ENCODE measurements around the gene UST.

UST gene

DNA sequence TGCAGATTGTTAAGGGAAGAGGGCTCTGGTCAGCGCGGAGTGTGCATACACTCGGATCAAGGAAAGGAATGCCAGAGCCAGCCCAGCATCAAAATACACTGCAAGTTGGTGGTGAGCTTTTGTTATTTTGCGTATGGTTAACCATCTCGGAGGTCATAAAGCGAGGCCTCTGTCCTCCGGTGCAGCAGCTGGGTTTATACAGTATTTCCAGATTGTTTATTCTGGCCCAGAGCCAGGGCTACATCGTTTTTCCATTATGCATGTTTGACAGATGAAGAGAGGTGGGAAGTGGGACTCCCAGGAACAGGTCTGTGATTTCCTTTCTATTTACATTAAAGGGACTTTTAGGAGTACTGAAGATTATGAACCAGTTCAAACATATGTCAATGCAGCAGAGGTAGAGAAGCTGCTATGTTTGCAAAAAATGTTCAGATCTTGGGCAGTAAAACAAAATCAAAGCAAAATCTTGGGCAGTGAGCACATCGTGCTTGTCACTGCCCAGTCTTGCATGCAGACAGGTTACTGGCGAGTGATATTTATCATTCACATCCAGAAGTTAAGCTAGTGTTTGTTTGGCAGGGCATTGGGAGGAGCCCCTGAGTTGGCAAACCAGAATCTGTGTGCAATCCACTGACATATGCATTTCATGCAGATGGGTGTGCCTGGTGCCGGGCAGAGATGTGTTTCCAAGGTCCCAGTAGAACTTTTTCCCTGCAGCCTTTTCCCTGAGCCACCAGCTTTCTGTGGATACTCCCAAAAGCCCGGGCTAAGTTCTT is 314.3 kb downstream of the UST start:
- DNase-seq (ENCODE audit: low read depth in 2 of 2): no peak

DNA sequence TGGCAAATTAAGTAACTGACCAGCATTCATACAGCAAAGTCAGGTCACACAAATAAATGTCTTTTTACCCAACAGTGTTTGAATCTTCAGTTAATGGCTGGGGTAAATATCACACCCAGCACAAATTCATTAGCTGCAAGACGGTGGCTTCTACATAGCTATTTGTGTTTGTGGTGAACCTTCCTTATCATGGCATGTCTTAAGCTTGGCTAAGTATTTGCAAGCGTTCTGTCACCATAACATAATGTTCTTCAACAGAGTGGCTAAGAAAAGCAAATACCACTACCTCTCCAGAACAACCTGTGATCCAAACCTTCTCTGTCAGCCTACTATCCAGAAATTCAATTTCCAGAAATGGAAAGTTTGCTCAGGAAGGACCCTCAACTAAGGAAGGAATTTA is 315.1 kb downstream of the UST start:
- no peak for DNase-seq (ENCODE audit: low read depth in 2 of 2)

DNA sequence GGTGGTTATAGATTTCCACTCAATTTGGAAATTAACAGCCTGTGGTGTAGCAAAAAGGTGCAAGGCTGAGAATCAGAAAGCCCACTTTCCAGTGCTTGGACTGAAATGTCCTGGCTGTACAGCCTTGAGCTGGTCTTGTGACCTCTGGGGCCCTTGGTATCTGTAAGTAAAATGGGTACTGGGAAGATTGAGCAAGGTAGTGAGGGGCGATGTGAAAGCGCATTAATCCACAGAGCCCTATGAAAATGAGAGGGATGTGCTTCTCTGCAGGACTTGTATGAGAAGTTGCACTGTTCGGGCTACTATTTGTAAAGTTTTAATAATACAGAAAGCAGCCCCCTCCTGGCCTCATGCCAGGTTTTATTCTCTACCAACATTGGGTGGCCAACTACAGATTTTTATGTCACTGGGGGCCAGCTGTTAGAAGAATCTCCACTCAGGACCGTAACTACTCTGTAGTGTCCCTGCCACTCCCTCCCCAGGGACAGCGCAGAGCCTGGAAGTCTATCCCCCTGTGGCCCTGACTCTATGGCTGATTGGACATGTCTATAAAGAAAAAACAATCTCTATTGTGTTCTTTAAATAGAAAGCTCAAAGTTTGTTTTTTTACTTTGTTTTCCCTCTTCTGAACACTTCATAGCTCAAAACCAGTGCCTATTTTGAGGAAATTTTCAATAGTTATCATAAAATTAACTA is 316.0 kb downstream of the UST start:
- DNase-seq (ENCODE audit: low read depth in 2 of 2): no peak

DNA sequence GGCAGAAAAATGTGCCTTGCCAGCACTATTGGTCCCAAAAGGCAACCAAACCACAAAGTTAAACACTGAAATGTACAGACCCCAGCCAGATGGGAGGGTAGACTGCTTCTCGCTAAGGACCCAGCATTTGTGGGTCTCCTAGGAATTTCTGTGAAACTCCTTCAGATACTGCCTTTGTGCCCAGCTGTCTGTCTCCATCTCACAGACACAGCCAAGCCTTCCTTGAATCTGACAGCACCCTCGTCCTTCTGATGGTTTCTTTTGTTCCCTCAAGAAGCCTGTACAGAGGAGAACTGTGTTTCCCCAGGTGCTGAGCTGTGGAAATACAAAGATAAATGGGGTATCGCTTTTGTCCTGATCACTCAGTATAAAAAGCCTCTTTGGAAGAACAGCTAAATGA is 316.6 kb downstream of the UST start:
- DNase-seq (ENCODE audit: low read depth in 2 of 2): no peak

DNA sequence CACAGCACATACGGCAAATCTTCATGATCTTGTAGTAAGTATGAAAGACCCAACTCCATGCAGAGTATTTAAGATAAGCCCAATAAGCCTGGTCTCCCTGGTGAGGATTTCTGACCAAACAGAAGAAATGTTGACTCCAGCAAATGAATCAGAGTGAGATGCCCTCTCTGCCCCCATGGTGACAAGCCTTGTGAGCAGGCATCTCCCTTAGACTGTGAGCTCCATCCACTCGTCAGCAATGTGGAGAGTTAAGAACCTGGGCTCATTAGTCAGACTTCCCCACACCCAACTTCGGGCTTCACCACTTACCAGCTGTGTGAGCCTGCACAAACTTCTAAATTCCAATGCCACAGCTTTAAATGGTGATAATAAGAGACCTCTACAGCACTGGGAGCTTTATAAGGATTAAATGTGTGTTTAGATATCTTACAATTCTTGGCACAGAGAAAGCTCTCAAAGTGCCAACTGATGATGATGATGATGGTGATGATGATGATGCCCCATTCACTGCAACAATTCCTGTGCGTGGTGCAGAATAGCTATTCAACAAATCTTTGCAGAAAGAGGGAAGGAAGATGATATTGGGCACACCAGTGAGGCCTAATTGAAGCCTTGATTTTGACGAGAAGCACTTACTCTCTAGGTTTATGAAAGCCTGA is 317.3 kb downstream of the UST start:
- DNase-seq (ENCODE audit: low read depth in 2 of 2): no peak

DNA sequence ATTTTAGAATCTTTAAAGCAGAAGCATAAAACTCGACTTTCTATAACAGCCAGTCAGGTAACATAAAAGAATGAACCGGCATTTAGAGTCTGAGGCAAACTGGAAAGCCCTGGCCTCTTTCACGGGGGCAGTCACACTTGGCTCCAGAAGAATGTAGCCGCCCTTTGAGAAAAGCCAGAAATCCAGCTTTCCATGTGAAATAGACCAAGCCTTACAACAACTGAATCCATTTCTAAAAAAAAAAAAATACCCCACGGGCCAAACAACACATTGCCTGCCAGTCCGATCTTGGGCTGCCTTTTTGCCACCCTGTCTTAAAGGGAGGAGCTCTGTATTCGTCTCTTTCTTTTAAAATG is 317.8 kb downstream of the UST start:
- no peak for DNase-seq (ENCODE audit: low read depth in 2 of 2)

DNA sequence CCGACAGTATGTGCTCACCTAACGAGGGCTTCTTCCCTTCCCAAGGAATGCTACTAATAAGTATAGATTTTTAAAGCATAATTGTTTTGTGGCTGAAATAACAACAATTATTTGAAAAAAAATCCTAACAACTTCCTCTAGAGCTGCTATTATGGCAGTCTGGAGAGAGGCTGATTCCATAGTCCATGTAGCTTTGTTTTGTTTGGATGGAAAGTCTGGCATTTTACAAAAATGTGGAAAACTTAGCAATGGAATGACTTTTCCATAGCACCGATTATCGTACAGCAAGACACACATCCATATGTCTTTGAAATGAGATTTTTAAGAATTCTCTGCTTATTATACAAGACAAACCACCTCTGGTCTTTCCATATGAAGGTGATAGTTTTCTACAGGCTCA is 318.3 kb downstream of the UST start:
- no peak for DNase-seq (ENCODE audit: low read depth in 2 of 2)

DNA sequence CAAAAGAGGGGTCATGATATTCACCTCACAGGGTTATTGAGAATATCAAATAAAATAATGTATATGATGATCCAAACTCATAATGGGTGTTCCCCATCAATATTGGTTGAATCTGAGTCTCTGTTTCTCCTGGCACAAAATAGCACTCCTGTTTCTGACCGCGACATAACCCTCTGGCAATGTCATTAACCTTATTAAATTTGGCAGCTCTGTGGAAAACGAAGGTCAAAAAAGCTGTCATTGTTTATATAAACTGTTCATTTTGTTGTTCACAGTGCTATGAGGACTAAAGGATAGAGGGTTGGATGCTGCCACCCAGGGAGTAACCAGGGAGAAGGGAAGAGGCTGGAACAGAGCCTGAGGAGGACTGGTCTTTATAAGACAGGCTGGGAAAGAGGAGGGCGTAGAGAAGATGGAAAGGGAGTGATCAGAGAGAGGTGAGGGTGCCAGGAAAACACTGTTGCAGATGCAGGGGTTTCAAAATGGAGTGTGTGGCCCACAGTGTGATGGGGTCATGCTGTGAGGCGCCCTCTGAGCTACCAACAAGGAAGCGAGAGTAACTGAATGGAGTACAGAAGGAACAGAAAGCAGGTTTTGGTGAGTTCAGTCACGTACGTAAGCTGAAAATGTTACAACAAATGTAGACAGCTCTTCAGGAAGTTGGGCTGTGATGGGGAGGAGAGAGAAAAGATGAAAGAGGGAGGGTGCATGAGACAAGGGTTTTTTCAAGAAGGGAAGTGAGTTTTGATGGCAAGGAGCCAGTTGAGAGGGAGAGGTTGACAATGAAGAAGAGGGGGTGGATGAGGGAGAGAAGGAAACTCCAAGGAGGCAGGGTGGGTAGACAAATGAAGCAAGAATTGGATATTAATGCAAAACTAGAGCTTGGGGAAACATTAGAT is 319.1 kb downstream of the UST start:
- DNase-seq (ENCODE audit: low read depth in 2 of 2): no peak

DNA sequence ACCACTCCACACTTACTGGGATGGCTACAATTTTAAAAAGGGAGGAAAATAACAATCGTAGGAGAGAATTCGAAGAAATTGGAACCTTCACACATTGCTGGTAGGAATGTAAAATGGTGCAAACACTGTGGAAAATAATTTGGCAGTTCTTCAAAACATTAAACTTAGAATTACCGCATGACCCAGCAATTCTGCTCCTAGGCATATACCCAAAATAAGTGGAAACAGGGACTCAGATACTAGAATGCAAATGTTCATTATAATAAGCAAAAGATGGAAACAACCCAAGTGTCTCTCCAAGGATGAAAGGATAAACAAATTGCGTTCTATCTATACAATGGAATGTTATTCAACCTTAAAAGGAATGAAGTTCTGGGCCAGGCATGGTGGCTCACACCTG is 325.2 kb downstream of the UST start:
- DNase-seq (ENCODE audit: low read depth in 2 of 2): no peak

DNA sequence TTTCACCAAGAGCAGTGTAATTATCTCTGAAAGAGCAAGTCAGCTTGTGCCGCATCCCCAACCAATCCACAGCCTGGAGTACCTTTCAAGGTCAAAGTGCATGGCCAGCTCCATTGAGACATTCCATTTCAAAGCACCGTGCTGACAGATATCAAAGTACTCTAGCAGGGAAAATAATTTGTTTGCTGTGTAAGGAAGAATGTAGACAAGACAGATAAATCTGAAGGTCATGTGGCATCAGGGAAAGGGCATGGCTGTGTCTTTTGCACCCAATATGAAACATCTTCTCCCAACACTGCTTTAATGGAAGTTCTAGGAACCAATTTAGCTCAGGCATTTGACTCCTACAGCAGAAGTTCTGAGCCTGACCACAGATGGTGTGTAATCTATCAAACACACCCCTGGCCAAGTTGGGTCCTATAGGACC is 328.0 kb downstream of the UST start:
- DNase-seq (ENCODE audit: low read depth in 2 of 2): no peak

DNA sequence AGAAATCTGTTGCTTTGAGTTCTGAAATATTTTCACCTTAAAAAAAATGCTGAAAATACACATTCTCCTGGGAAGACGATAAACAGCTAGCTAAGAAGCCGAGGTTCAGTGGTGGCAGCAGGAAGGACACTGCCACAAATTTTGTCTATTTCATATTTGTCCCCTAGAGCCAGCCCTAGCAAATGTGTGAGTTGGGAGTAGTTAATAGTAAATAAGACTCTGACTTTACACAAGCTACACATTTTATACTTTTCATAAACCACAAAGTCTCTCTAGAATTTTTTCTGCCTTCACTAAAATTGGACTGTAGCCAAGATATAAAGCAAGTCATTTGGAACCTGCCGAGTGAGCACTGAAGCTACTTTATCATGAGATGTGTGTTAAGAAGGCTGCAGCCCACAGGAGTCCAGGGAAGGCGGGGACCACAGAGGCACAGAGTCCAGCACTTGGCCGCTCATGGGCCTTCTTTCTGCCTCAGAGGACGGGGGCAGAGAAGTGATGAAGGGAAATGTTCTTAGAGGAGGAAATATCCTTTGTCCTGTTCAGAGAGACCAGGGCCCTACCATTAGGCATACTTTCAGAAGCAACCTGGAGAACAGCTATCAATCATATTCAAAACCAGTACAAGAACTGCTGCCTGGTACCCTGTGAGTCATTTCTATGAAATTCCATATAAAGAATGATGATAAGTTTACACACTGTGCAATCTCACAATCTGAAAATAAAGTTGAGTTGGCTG is 329.0 kb downstream of the UST start:
- DNase-seq (ENCODE audit: low read depth in 2 of 2): no peak

DNA sequence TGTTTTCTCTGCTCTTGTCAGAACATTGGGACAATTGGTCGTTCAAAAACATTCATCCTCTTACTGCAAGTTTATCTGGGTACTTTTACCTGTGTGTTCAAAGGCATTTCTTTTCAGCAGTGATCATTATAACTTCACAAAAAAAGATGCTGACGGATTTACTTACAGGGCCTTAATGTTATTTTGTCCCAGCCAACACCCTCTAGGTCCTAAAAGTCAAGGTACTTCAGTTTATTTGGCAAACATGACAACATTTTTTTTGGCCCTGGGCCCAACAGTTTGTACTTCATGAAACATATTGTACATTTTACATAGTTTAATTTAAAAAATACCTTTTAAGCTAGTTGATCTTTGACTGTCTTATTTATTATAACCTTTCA is 329.5 kb downstream of the UST start:
- no peak for DNase-seq (ENCODE audit: low read depth in 2 of 2)

DNA sequence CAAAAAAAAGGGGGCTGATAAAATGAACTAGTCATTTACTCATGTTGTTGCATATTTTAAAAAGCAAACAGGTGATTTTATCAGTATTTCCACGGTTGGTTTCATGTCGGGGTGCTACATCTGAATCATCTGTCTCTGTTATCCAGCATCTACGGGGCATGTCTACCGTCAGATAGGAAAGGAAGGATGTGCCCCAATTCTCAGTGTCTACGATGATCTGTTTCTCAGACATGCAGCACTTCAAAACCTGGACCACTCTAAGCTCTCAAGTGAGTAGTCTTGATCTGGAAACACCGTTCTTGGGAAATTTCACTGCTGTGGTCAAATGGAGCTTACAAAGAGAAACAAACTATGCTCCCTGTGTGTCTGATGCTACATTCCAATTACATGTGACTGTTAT is 330.4 kb downstream of the UST start:
- DNase-seq (ENCODE audit: low read depth in 2 of 2): no peak

DNA sequence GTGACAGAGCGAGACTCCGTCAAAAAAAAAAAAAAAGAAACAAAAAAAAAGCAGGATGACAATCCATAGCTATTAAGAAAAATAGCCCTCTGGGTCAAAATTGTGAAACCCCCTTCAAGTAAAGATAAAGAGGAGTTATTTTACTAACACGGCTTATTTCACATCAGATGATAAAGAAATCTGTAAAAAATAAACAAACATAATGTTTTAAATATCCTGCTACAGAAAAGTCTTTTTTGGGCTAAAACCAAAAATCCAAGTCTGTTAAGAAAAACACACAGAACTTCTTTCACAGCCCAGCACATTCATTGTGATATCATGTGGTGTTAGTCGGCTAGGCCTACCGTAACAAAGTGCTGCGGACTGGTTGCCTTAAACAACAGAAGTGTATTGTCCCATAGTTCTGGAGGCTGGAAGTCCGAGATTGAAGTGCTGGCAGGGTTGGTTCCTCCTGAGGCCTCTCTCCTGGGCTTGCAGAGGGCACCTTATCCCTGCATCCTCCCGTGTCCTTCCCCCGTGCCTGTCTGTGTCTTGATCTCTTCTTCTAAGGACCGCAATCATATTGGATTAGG is 331.5 kb downstream of the UST start:
- DNase-seq (ENCODE audit: low read depth in 2 of 2): no peak

DNA sequence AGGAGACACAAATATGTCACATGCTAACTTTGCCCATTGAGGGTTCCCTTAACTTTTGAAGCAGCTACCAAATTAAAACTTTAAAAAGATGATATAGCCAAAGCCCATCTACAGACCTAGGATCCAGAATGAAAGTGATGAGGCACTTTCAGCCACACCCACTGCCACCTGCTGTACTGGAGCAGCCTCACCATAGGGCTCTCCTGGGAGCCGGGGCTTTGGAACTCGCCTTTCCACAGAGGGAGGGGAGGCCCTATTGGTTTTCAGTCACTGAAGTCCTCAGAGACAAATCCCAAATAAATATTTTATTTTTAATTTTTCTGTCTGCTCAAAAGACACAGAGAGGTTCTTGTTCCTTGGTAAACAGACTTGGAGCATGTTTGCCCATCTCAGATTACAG is 332.6 kb downstream of the UST start:
- DNase-seq (ENCODE audit: low read depth in 2 of 2): no peak

DNA sequence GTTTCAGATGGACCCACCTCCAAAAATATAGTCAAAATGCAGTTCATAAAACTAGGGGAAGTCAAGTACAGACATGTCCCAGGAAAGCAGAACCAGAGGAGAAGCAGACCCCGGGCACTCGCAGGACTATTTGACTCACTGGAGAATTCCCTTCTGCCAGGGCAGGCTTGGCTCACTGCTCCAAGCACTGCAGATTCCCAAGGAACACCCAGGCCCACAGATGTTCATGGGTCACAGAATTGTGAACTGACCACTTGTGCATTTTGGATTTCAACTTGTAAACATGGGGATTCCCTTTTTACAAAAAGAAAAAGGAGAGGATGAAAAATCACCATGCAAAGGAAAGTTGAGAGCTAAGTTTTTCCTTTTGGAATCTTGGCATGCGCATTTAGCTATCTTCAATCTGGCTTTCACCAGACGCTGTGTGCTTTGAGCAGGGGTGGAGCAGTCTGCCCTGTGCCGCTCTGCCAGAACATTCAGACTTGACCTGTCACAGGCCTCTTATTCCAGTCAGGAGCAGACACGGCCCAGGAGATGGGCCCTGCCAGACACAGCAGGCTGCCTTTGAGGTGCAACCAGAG is 333.2 kb downstream of the UST start:
- DNase-seq (ENCODE audit: low read depth in 2 of 2): no peak

DNA sequence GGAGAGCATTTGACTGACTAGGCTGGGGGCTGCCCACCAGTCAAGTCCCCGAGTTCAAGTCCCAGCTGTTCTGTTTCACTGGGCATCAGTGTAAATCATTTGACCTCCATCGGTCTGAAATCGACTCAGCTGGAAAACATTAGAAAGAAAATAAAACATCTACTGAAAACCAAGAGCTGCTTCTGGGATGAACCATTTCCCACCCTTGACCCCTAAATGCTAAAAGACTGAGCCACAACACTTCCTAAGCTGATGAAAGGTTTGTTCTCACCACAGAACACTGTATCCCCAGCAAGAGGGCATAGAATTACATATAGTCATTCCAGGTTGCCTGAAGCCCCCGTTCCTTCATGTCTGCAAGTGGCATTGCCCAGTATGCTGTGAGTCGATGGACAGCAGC is 333.7 kb downstream of the UST start:
- no peak for DNase-seq (ENCODE audit: low read depth in 2 of 2)

DNA sequence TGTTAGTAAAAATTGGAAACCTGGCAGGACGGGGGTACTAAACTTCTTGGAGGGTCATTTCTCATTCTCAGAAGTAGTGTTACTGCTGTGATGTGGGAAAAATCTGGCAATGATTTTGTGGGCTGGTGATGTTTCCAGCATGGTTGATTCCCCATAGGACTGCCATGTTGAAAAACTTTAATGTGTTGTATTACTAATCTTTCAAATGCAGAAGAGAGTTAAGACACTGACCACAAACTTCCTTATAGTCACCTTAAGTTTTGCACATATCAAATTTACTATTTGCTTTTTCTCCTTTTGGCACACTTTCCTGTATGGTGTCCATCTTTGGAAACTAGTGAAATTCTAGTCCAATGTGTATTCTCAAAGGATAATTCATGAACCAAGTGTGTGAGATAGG is 334.5 kb downstream of the UST start:
- DNase-seq (ENCODE audit: low read depth in 2 of 2): no peak

DNA sequence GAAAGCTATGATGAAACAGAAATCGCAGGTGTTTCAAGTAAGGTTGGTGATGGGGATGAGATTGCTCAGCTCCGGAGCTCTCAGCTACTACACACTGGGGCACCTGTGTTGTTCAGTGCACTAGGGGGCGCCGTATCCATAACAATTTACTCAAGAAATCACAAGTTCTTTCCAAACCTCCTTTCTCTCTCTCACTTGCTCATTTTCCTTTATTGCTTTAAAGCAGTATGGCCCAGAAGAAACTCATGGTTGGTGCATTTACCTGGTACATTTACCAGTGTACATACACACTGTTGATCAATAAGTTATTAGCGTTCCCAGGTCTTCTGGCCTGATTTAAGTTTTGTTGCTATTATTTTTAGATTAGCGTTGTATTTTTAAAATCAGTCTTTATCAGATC is 335.5 kb downstream of the UST start:
- DNase-seq (ENCODE audit: low read depth in 2 of 2): peak; percentile 71 to 78

DNA sequence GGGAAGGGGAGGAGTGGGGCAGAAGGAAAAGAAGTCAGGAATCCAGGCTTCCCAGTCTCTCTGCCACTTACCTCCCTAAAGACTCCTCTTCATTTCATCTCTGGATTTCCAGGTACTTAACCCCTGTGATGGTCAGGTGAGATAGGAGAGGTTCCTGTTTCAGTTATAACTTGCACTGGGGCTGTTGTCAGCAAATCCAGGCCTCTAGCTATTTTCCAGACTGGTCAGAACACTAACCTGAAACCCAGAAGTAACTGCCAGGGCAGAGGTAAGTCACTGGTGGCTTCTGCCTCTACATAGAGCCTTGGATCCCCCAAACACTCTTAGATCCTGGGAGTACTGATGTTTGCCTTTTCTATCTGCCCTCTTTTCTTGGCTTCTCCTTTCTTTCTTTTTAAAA is 337.2 kb downstream of the UST start:
- DNase-seq (ENCODE audit: low read depth in 2 of 2): no peak
